H9 (cell line): Measurements from ENCODE around the gene TTYH1. TPM values are rescaled to one million over a fixed set of nuclear protein-coding genes. Genes with fewer than 3 reads are reported as not detected.

Experiments
- DNase-seq: peaks from one replicate; pipeline ENCODE4 v3.0.0-alpha.2; 2017
- H2AFZ ChIP-seq: one replicate; pipeline ENCODE4 v1.6.1; 2013; ENCODE audit warnings: mild to moderate bottlenecking, low read length, control low read depth, moderate library complexity
- H2AK5ac ChIP-seq: 2 replicates; pipeline ENCODE4 v1.6.1; 2013; ENCODE audit warnings: low read length, control low read depth, mixed read lengths; ENCODE audit not compliant: insufficient read length
- H2BK120ac ChIP-seq: one replicate; pipeline ENCODE4 v1.6.1; 2013; ENCODE audit warnings: low read depth, mild to moderate bottlenecking, low read length, control low read depth, inconsistent platforms; ENCODE audit not compliant: poor library complexity, severe bottlenecking
- H2BK12ac ChIP-seq: 2 replicates; pipeline ENCODE4 v1.6.1; 2013; ENCODE audit warnings: low read length, control low read depth, mixed read lengths, low read depth; ENCODE audit not compliant: insufficient read length
- H2BK15ac ChIP-seq: 2 replicates; pipeline ENCODE4 v1.6.1; 2013; ENCODE audit warnings: low read depth, low read length, control low read depth
- H2BK20ac ChIP-seq: one replicate; pipeline ENCODE4 v1.6.1; 2013; ENCODE audit warnings: low read depth, mild to moderate bottlenecking, low read length, control low read depth, inconsistent platforms; ENCODE audit not compliant: poor library complexity, severe bottlenecking
- H2BK5ac ChIP-seq: 2 replicates; pipeline ENCODE4 v1.6.1; 2013; ENCODE audit warnings: low read length, control low read depth, mixed read lengths; ENCODE audit not compliant: insufficient read length
- H3K14ac ChIP-seq: 2 replicates; pipeline ENCODE4 v1.6.1; 2013; ENCODE audit warnings: low read length, control low read depth; ENCODE audit not compliant: insufficient read depth
- H3K18ac ChIP-seq: 2 replicates; pipeline ENCODE4 v1.6.1; 2013; ENCODE audit warnings: low read depth, mild to moderate bottlenecking, mixed read lengths, low read length, control low read depth; ENCODE audit not compliant: insufficient read length
- H3K23ac ChIP-seq: 2 replicates; pipeline ENCODE4 v1.6.1; 2013; ENCODE audit warnings: low read length, control low read depth, mixed read lengths, low read depth; ENCODE audit not compliant: insufficient read length
- H3K23me2 ChIP-seq: 2 replicates; pipeline ENCODE4 v1.6.1; 2013; ENCODE audit warnings: low read depth, mild to moderate bottlenecking, mixed read lengths, low read length, control low read depth; ENCODE audit not compliant: insufficient read length, poor library complexity, severe bottlenecking
- H3K27ac ChIP-seq: 2 replicates; pipeline ENCODE4 v1.5.1; 2013; ENCODE audit warnings: low read length, control low read depth, mixed read lengths, low read depth; ENCODE audit not compliant: insufficient read length
- H3K27me3 ChIP-seq: 2 replicates; pipeline ENCODE4 v1.6.1; 2013; ENCODE audit warnings: low read length, control low read depth, inconsistent platforms; ENCODE audit not compliant: insufficient read depth
- H3K4ac ChIP-seq: 2 replicates; pipeline ENCODE4 v1.6.1; 2013; ENCODE audit warnings: low read depth, mild to moderate bottlenecking, control low read depth, inconsistent platforms, low read length, moderate library complexity
- H3K4me1 ChIP-seq: 2 replicates; pipeline ENCODE4 v1.6.1; 2013; ENCODE audit warnings: low read length, control low read depth, inconsistent platforms; ENCODE audit not compliant: insufficient read depth
- H3K4me2 ChIP-seq: 2 replicates; pipeline ENCODE4 v1.6.1; 2013; ENCODE audit warnings: low read length, control low read depth, mixed read lengths; ENCODE audit not compliant: insufficient read length, insufficient read depth
- H3K56ac ChIP-seq: 2 replicates; pipeline ENCODE4 v1.6.1; 2013; ENCODE audit warnings: low read depth, mild to moderate bottlenecking, mixed read lengths, low read length, control low read depth; ENCODE audit not compliant: insufficient read length
- H3K79me1 ChIP-seq: 2 replicates; pipeline ENCODE4 v1.6.1; 2013; ENCODE audit warnings: low read depth, mild to moderate bottlenecking, moderate library complexity, low read length, control low read depth, inconsistent platforms; ENCODE audit not compliant: insufficient read depth, poor library complexity, severe bottlenecking
- H3K79me2 ChIP-seq: 2 replicates; pipeline ENCODE4 v1.6.1; 2013; ENCODE audit warnings: low read length, control low read depth, inconsistent platforms; ENCODE audit not compliant: insufficient read depth
- H3K9ac ChIP-seq: 2 replicates; pipeline ENCODE4 v1.6.1; 2013; ENCODE audit warnings: low read length, control low read depth, mixed read lengths; ENCODE audit not compliant: insufficient read length; ENCODE audit errors: extremely low read depth
- H3K9me3 ChIP-seq: one replicate; pipeline ENCODE4 v1.6.1; 2013; ENCODE audit warnings: low read depth, low read length, inconsistent platforms; ENCODE audit not compliant: control insufficient read depth
- H3T11ph ChIP-seq: one replicate; pipeline ENCODE4 v1.6.1; 2013; ENCODE audit warnings: mild to moderate bottlenecking, low read length, control low read depth, inconsistent platforms
- H4K20me1 ChIP-seq: one replicate; pipeline ENCODE4 v1.6.1; 2013; ENCODE audit not compliant: control insufficient read depth, insufficient read length, insufficient read depth
- H4K5ac ChIP-seq: 2 replicates; pipeline ENCODE4 v1.6.1; 2013; ENCODE audit warnings: low read depth, mild to moderate bottlenecking, mixed read lengths, low read length, control low read depth; ENCODE audit not compliant: insufficient read length
- H4K8ac ChIP-seq: replicated peaks from 2 replicates; pipeline ENCODE4 v1.6.1; 2013; ENCODE audit warnings: low read length, control low read depth, mixed read lengths, low read depth; ENCODE audit not compliant: insufficient read length
- H4K91ac ChIP-seq: 2 replicates; pipeline ENCODE4 v1.6.1; 2013; ENCODE audit warnings: low read depth, mild to moderate bottlenecking, moderate library complexity, mixed read lengths, low read length, control low read depth; ENCODE audit not compliant: insufficient read length
- H3K27ac Mint-ChIP-seq, 3 experiments: 2 replicates in 2 of 3; 3 replicates in 1 of 3; pipeline ENCODE4 v1.8.0; 2020 to 2021; ENCODE audit warnings: mixed read lengths in 3 of 3, mild to moderate bottlenecking in 1 of 3, moderate library complexity in 1 of 3
- H3K27me3 Mint-ChIP-seq: 2 replicates; pipeline ENCODE4 v1.8.0; 2021; ENCODE audit warnings: low read depth, mild to moderate bottlenecking, moderate library complexity, mixed read lengths
- H3K36me3 Mint-ChIP-seq, 3 experiments: 2 replicates in 2 of 3; 3 replicates in 1 of 3; pipeline ENCODE4 v1.8.0; 2020 to 2021; ENCODE audit warnings: low read depth in 3 of 3, mixed read lengths in 3 of 3; ENCODE audit not compliant: insufficient read depth in 1 of 3
- H3K4me1 Mint-ChIP-seq, 2 experiments: 2 replicates each; pipeline ENCODE4 v1.8.0; 2020; ENCODE audit warnings: mixed read lengths in 2 of 2
- H3K4me3 Mint-ChIP-seq, 2 experiments: 2 replicates in 1 of 2; 3 replicates in 1 of 2; pipeline ENCODE4 v1.8.0; 2020 to 2021; ENCODE audit warnings: mild to moderate bottlenecking in 2 of 2, mixed read lengths in 2 of 2, moderate library complexity in 1 of 2
- H3K9me3 Mint-ChIP-seq, 2 experiments: 2 replicates in 1 of 2; 3 replicates in 1 of 2; pipeline ENCODE4 v1.8.0; 2020; ENCODE audit warnings: mild to moderate bottlenecking in 2 of 2, mixed read lengths in 2 of 2, moderate library complexity in 1 of 2
- WGBS: extraction: QIAGEN DNeasy Blood & Tissue Kit; methylation state at CpG from one replicate; pipeline ENCODE4 v1.1.7; 2013; ENCODE audit warnings: missing lambda C conversion rate, low lambda C conversion rate, mixed read lengths; ENCODE audit not compliant: insufficient read length; ENCODE audit errors: extremely low coverage; 5-methylcytosine and 5-hydroxymethylcytosine counted together
- total RNA-seq: library from RNA; stranded (reverse); gene quantifications from 2 replicates; pipeline ENCODE4 v1.2.1, GENCODE V29; 2021
- TF ChIP-seq, protein P1 (sequence below): fragments of 200-600 bp; sonication (generic); conservative IDR thresholded peaks from 3 replicates; pipeline ENCODE4 v1.8.0; 2021; ENCODE audit warnings: antibody characterized with exemption, mild to moderate bottlenecking

Gene TTYH1
- total RNA-seq, 1 experiment from 2014 or later: 47.1 TPM

DNA sequence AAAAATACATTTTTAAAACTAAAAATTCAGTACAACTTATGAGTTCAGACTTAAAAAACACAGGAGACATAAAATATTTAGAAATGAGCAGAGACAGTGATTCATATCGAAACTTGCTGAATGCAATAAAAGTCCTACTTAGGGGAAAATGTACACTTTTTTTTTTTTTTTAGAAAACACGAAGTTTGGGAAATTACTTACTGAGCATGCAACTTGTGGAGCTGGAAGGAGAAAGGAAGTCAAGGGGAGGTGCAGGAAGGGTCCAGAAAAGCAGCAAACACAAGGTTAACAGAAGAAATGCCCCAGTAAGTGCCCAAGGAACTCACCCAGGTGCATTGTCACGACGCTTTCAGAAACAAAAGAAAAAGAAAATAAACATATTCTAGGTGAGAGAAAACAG lies 31.9 kb upstream of the TTYH1 start:
- no CpG with 5 or more reads among the region's 4 CpGs for WGBS
- Histone ChIP-seq H3K14ac (no peak overlapping the region), H3K23me2 (no peaks in the 10 kb centered on the region), H3K27ac (no peak overlapping the region), H2BK5ac (no peak overlapping the region), H3K4me2 (no peak overlapping the region), H2AFZ (no peak overlapping the region), H3K56ac (no peak overlapping the region), H3K4me1 (no peaks in the 10 kb centered on the region), H2BK120ac (no peak overlapping the region), H3K79me1 (no peaks in the 10 kb centered on the region), H4K5ac (no peak overlapping the region), H4K91ac (no peak overlapping the region), H2BK20ac (no peak overlapping the region), H4K20me1 (no peaks in the 10 kb centered on the region), H2BK12ac (no peak overlapping the region), H3K9ac (no peak overlapping the region), H3K18ac (no peak overlapping the region), H2BK15ac (no peak overlapping the region), H3T11ph (no peak overlapping the region), H2AK5ac (no peak overlapping the region), H3K27me3 (peaks cover 2% of the 10 kb centered on the region; the same call in 1 of the 2 replicates), H4K8ac (no peak overlapping the region), H3K79me2 (no peaks in the 10 kb centered on the region), H3K23ac (no peak overlapping the region), H3K9me3 (no peaks in the 10 kb centered on the region), H3K4ac (no peak overlapping the region)
- peaks cover 3 to 47% of the 10 kb centered on the region in 2 experiments; a peak in 3 of 5 replicates for H3K9me3 Mint-ChIP-seq
- TF ChIP-seq, protein P1, sequence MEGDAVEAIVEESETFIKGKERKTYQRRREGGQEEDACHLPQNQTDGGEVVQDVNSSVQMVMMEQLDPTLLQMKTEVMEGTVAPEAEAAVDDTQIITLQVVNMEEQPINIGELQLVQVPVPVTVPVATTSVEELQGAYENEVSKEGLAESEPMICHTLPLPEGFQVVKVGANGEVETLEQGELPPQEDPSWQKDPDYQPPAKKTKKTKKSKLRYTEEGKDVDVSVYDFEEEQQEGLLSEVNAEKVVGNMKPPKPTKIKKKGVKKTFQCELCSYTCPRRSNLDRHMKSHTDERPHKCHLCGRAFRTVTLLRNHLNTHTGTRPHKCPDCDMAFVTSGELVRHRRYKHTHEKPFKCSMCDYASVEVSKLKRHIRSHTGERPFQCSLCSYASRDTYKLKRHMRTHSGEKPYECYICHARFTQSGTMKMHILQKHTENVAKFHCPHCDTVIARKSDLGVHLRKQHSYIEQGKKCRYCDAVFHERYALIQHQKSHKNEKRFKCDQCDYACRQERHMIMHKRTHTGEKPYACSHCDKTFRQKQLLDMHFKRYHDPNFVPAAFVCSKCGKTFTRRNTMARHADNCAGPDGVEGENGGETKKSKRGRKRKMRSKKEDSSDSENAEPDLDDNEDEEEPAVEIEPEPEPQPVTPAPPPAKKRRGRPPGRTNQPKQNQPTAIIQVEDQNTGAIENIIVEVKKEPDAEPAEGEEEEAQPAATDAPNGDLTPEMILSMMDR: no peak
- no peak for DNase-seq
- H3K4me3 Mint-ChIP-seq: no peak overlapping the region
- H3K27ac Mint-ChIP-seq: peak overlapping the region in 1 of 3 experiments; percentile 4; a peak in 1 of 7 replicates
- no peaks in the 10 kb centered on the region for H3K36me3 Mint-ChIP-seq
- H3K27me3 Mint-ChIP-seq: peaks cover 64% of the 10 kb centered on the region
- peaks cover 0 to under 1% of the 10 kb centered on the region in 2 experiments; a peak in 1 of 4 replicates for H3K4me1 Mint-ChIP-seq
